Measurements from ENCODE around the gene IGLL5. TPM values are rescaled to one million over a fixed set of nuclear protein-coding genes. Genes with fewer than 3 reads are reported as not detected.

The IGLL5 gene
- total and polyA plus RNA-seq, 11 donors = 0.23 to 2.6 (median 0.78) TPM; not detected in 4

DNA sequence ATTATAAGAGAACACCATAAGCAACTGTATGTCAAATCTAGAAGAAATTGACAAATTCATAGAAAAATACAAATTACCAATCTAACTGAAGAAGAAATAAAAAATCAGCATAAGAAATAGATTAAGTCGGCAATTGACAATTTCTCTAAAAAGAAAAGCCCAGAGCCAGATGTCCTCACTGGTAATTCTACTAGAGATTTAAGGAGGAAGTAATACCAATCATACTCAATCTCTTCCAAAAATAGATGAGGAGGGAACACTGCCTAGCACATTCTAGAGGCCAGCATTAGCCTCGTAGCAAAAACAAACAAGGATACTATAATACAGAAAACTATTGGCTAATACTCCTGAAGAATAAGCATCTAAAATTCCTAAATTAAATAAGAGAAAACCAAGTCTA is 40.4 kb upstream of the IGLL5 start:
- WGBS, 4 donors = 11 to 60% (median 21%) methylated on average over 2 of the region's 2 CpGs
- Histone ChIP-seq H3K36me3 (no peaks in the 10 kb centered on the region), H3K4me3 (no peak overlapping the region), H3K27me3 (peaks cover 0 to 27% (median 0%) of the 10 kb centered on the region in 9 donors), H3K9me3 (peaks cover 0 to 5% (median 0%) of the 10 kb centered on the region in 12 donors), H3K27ac (no peak overlapping the region), H3K4me1 (peaks cover 0 to 7% (median 0%) of the 10 kb centered on the region in 12 donors)
- intact Hi-C loops (cut with DNase I) = loop anchor here in 8 of 10 donors (2.0 to 10.0 kb wide), 6 partner anchors 30 to 280 kb away; no protein-coding TSS in a partner anchor
- no peak for TF ChIP-seq POLR2A (IDR thresholded peaks at IDR 0.05)
- TF ChIP-seq, protein P1, sequence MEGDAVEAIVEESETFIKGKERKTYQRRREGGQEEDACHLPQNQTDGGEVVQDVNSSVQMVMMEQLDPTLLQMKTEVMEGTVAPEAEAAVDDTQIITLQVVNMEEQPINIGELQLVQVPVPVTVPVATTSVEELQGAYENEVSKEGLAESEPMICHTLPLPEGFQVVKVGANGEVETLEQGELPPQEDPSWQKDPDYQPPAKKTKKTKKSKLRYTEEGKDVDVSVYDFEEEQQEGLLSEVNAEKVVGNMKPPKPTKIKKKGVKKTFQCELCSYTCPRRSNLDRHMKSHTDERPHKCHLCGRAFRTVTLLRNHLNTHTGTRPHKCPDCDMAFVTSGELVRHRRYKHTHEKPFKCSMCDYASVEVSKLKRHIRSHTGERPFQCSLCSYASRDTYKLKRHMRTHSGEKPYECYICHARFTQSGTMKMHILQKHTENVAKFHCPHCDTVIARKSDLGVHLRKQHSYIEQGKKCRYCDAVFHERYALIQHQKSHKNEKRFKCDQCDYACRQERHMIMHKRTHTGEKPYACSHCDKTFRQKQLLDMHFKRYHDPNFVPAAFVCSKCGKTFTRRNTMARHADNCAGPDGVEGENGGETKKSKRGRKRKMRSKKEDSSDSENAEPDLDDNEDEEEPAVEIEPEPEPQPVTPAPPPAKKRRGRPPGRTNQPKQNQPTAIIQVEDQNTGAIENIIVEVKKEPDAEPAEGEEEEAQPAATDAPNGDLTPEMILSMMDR (IDR thresholded peaks at IDR 0.05) = no peak
- DNase-seq (no peak), ATAC-seq (no peak)

DNA sequence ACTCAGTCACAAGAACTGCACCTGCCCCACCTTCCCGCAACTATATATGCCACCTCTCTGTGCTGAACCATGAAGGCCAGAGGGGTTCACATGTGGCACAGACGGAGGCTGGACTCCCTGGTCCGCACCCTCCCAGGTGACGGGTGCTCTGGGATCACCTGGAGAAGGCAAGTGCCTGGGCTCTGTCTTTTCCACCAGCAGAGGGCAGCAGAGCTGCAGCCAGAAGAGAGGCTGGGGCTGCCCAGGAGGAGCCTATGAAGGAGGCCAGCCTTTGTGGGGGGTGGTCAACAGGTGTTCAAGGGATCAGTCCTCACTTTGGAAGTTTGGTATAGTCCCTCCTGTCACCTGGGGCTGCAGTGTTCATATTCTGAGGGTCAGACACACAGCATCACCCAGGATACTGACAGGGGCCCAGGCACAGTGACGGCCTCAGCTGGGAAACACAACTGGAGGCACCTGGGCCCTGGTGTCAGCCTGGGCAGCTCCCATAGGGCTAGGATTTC is 39.2 kb upstream of the IGLL5 start:
- Histone ChIP-seq H3K27me3 (peaks cover 0 to 35% (median 0%) of the 10 kb centered on the region in 9 donors), H3K4me3 (no peak overlapping the region), H3K27ac (no peak overlapping the region), H3K36me3 (no peaks in the 10 kb centered on the region), H3K4me1 (peaks cover 0 to 7% (median 0%) of the 10 kb centered on the region in 12 donors), H3K9me3 (peaks cover 0 to 5% (median 0%) of the 10 kb centered on the region in 12 donors)
- peak in 3 of 4 donors; percentile 47 to 81 (median 72) for ATAC-seq
- intact Hi-C loops (cut with DNase I) = loop anchor here in 8 of 10 donors (2.0 to 10.0 kb wide), 7 partner anchors 34 to 279 kb away; no protein-coding TSS in a partner anchor
- peak; percentile 43 to 75 (median 53) for DNase-seq
- TF ChIP-seq, protein P1 (IDR thresholded peaks at IDR 0.05) = peak; percentile 69 to 95 (median 86)
- TF ChIP-seq POLR2A (IDR thresholded peaks at IDR 0.05) = peak in 1 of 2 donors; percentile 26
- 21 to 37% (median 26%) methylated on average over 4 to 5 of the region's 5 CpGs for WGBS, 4 donors

DNA sequence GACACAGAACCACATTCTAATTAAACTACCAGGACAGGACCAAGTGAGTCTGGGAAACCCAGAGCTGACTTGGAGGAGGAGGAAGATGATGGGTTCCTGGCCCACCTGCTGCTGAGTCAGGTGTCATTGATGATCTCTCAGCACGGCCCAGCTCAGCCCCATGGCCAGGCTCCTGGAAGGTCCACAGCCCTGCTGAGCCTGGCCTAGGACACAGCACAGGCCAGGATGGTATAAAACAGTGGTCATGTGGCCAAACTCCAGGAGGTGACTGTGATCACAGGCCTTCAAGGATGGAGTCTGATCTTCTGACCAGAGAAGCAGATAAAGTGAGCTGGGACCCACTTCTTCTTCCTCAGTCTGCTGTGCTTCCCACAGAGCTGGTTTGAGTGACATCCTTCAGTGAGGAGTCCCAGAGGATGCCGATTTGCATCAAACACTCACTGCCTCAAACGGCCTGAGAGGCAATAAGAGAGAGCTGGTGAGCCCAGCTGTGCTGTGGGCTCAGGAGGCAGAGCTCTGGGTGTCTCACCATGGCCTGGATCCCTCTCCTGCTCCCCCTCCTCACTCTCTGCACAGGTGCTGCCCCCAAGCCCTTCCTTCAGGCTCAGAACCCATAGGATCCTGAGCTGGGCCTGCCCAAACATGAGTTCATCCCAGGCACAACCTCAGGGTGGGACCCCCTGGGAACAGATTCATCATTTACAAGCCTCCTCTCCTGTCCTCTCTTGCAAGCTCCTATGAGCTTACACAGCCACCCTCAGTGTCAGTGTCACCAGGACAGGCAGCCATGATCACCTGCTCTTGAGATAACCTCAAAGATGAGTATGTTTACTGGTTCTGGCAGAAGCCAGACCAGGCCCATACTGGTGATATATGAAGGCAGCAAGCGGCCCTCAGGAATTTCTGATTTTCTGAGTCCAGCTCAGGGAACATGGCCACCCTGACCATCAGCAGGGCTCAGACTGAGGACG is 37.7 kb upstream of the IGLL5 start:
- H3K36me3 ChIP-seq = no peaks in the 10 kb centered on the region
- ATAC-seq = no peak
- intact Hi-C loops (cut with DNase I) = loop anchor here in 9 of 10 donors (2.0 to 10.0 kb wide), 8 partner anchors 32 to 277 kb away; no protein-coding TSS in a partner anchor
- 76 to 81% (median 79%) methylated on average over 4 to 5 of the region's 5 CpGs for WGBS, 4 donors
- H3K27me3 ChIP-seq = peaks cover 0 to 45% (median 0%) of the 10 kb centered on the region in 9 donors
- DNase-seq = no peak
- H3K4me1 ChIP-seq = peaks cover 0 to 7% (median 0%) of the 10 kb centered on the region in 12 donors
- H3K4me3 ChIP-seq = no peak overlapping the region
- H3K27ac ChIP-seq = no peak overlapping the region
- peaks cover 0 to 5% (median 0%) of the 10 kb centered on the region in 12 donors for H3K9me3 ChIP-seq
- no peak for TF ChIP-seq POLR2A (IDR thresholded peaks at IDR 0.05)
- TF ChIP-seq, protein P1 (IDR thresholded peaks at IDR 0.05) = no peak

DNA sequence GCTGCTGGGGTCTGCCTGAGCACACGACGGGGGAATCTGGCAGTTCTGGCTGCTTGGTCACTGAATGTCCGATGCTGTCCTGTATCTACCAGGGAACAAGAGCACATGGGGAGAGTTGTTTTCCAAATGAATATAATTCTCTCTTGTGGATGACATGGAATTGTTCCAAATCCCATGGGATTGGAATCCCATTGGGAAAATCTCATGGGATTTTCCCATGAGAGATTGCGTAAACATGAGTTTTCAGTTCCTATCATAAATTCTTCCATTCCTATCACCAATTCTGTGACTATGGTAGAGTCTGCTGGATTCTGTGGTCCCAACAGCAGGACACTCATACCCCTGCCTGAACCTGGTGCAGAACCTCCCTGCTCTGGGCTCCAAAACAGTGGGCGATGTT is 35.6 kb upstream of the IGLL5 start:
- no peak for TF ChIP-seq POLR2A (IDR thresholded peaks at IDR 0.05)
- TF ChIP-seq, protein P1 (IDR thresholded peaks at IDR 0.05) = no peak
- intact Hi-C loops (cut with DNase I) = loop anchor here in 3 of 10 donors (5.0 kb wide), 1 partner anchor 100 kb away; no protein-coding TSS in a partner anchor
- H3K27me3 ChIP-seq = peaks cover 0 to 66% (median 8%) of the 10 kb centered on the region in 9 donors
- peaks cover 0 to 7% (median 0%) of the 10 kb centered on the region in 12 donors for H3K4me1 ChIP-seq
- no peak for ATAC-seq
- no peak overlapping the region for H3K27ac ChIP-seq
- WGBS, 4 donors = 79 to 87% (median 85%) methylated on average over 5 of the region's 5 CpGs
- H3K4me3 ChIP-seq = no peak overlapping the region
- no peak for DNase-seq
- H3K9me3 ChIP-seq = no peaks in the 10 kb centered on the region
- no peaks in the 10 kb centered on the region for H3K36me3 ChIP-seq

All from heart left ventricle (tissue), 16 donors.